Endothelial cell of umbilical vein (primary cell): ENCODE results near the gene HMGN1. TPM values are rescaled to one million over a fixed set of nuclear protein-coding genes. Genes with fewer than 3 reads are reported as not detected.

Experiments
- BruUV-seq: library from RNA; stranded (reverse); fragments of 400-500 nt; replicated peaks from 2 replicates; lab custom pipeline; 2021; lab: Mats Ljungman, UMichigan
- CTCF ChIA-PET: fragments of 300-600, 350-600 bp; sonication (Branson Sonifier 250); formaldehyde crosslinking; loops from one replicate; lab custom pipeline; 2021; ENCODE audit warnings: antibody characterized with exemption, inconsistent platforms; lab: Charles Lee
- POLR2A ChIA-PET: fragments of 300-600, 350-600 bp; sonication (Branson Sonifier 250); formaldehyde crosslinking; loops from one replicate; lab custom pipeline; 2021; ENCODE audit warnings: antibody characterized with exemption, inconsistent platforms; lab: Charles Lee
- DNase-seq: peaks from one replicate; pipeline ENCODE4 v3.0.0-alpha.2; 2011; ENCODE audit warnings: low read depth, low spot score
- FAIRE-seq: peaks from 2 replicates; lab custom pipeline; 2011; peaks lifted over from hg19 to GRCh38; lab: Jason Lieb, UNC
- H2AFZ ChIP-seq: 2 replicates; pipeline ENCODE4 v1.6.0; 2012; ENCODE audit warnings: low read depth, low read length, control low read depth, inconsistent platforms
- H3K27ac ChIP-seq: 2 replicates; pipeline ENCODE4 v1.5.1; 2011; ENCODE audit warnings: low read depth, mild to moderate bottlenecking, control low read depth, low read length, moderate library complexity; ENCODE audit not compliant: insufficient read depth
- H3K27me3 ChIP-seq, 2 experiments: 2 replicates each; pipeline versions ENCODE4 v1.6.0 to v1.6.1; 2011; ENCODE audit warnings: low read length in 2 of 2, mixed read lengths in 1 of 2; ENCODE audit not compliant: control insufficient read depth in 2 of 2, insufficient read depth in 2 of 2
- H3K36me3 ChIP-seq, 2 experiments: 2 replicates in 1 of 2; 3 replicates in 1 of 2; pipeline ENCODE4 v1.5.1; 2011; ENCODE audit warnings: low read length in 2 of 2, mild to moderate bottlenecking in 1 of 2, moderate library complexity in 1 of 2; ENCODE audit not compliant: control insufficient read depth in 2 of 2, insufficient read depth in 2 of 2; ENCODE audit errors: extremely low read depth in 1 of 2
- H3K4me1 ChIP-seq: 3 replicates; pipeline ENCODE4 v1.5.1; 2011; ENCODE audit warnings: mild to moderate bottlenecking, low read length; ENCODE audit not compliant: control insufficient read depth, insufficient read depth; ENCODE audit errors: extremely low read depth
- H3K4me2 ChIP-seq: 2 replicates; pipeline ENCODE4 v1.6.1; 2011; ENCODE audit warnings: low read length, control low read depth, mixed read lengths; ENCODE audit not compliant: insufficient read depth
- H3K4me3 ChIP-seq, 3 experiments: fragments of 200-600 bp in 1 of 3; sonication (generic), shearing (Covaris generic) in 1 of 3; replicated peaks in 1 of 3; 2 replicates each; pipeline ENCODE4 v1.5.1; 2011 to 2016; ENCODE audit warnings: control low read depth in 3 of 3, low read length in 3 of 3, mild to moderate bottlenecking in 2 of 3, inconsistent platforms in 1 of 3, low read depth in 1 of 3, moderate library complexity in 1 of 3; ENCODE audit not compliant: insufficient read depth in 1 of 3
- H3K79me2 ChIP-seq: 2 replicates; pipeline ENCODE4 v1.6.0; 2012; ENCODE audit warnings: low read length, inconsistent platforms; ENCODE audit not compliant: control insufficient read depth, insufficient read depth
- H3K9ac ChIP-seq: replicated peaks from 2 replicates; pipeline ENCODE3; 2011; ENCODE audit warnings: low read length, control low read depth; ENCODE audit not compliant: insufficient read depth; ENCODE audit errors: extremely low read depth
- H3K9me1 ChIP-seq: replicated peaks from 3 replicates; pipeline ENCODE4 v1.6.0; 2011; ENCODE audit warnings: mild to moderate bottlenecking, low read length; ENCODE audit not compliant: control insufficient read depth, insufficient read depth; ENCODE audit errors: extremely low read depth
- H3K9me3 ChIP-seq: replicated peaks from 2 replicates; pipeline ENCODE4 v1.5.1; 2012; ENCODE audit warnings: low read length, inconsistent platforms; ENCODE audit not compliant: control insufficient read depth, insufficient read depth
- H4K20me1 ChIP-seq: replicated peaks from 2 replicates; pipeline ENCODE3; 2011; ENCODE audit warnings: mild to moderate bottlenecking, low read length; ENCODE audit not compliant: control insufficient read depth, insufficient read depth; ENCODE audit errors: extremely low read depth
- EZH2 ChIP-seq: IDR thresholded peaks from 2 replicates; pipeline ENCODE4 v1.6.1; 2012; ENCODE audit warnings: borderline replicate concordance, low read depth, mild to moderate bottlenecking, moderate library complexity, low read length, inconsistent platforms; ENCODE audit not compliant: severe bottlenecking
- FOS ChIP-seq: IDR thresholded peaks from 2 replicates; pipeline ENCODE4 v1.6.1; 2011; ENCODE audit warnings: mild to moderate bottlenecking, low read length, moderate library complexity, borderline replicate concordance; ENCODE audit not compliant: insufficient read depth
- GATA2 ChIP-seq: IDR thresholded peaks from 2 replicates; pipeline ENCODE4 v1.7.0; 2011; ENCODE audit warnings: low read depth, mild to moderate bottlenecking, moderate library complexity, mixed read lengths, low read length; ENCODE audit not compliant: insufficient read length, insufficient read depth
- JUN ChIP-seq: IDR thresholded peaks from 2 replicates; pipeline ENCODE4 v1.6.1; 2011; ENCODE audit warnings: borderline replicate concordance, low read depth; ENCODE audit not compliant: insufficient read length, insufficient read depth
- MYC ChIP-seq: IDR thresholded peaks from one replicate; pipeline ENCODE4 v1.6.1; 2011; ENCODE audit warnings: mild to moderate bottlenecking, low read depth, low read length
- POLR2A ChIP-seq: IDR thresholded peaks from 2 replicates; pipeline ENCODE4 v1.6.1; 2012; ENCODE audit warnings: low read depth, mild to moderate bottlenecking, control low read depth, low read length
- POLR2AphosphoS5 ChIP-seq: IDR thresholded peaks from 2 replicates; pipeline ENCODE4 v1.6.1; 2012; ENCODE audit warnings: low read depth, mild to moderate bottlenecking, control low read depth, low read length, moderate library complexity; ENCODE audit not compliant: insufficient read depth
- dilution Hi-C: fragments of 300-500 bp; cut with MboI; formaldehyde crosslinking; loops from one replicate; pipeline ENCODE4 v1.15.0; 2019; ENCODE audit warnings: low sequenced_read_pairs; ENCODE audit not compliant: extremely low pct_ligation_motif_present
- intact Hi-C: fragments of 100-400 bp; cut with micrococcal nuclease; formaldehyde crosslinking; loops from one replicate; pipeline ENCODE4 v1.10.0; 2022
- polyA plus RNA-seq, 4 experiments: library from polyadenylated mRNA; depleted of rRNA in 3 of 4; stranded (reverse) in 3 of 4; unstranded in 1 of 4; fragments of >200 nt; gene quantifications; 2 replicates each; pipeline versions ENCODE4 v1.2.1 to v1.2.3, GENCODE V29; 2011 to 2012; ENCODE audit warnings: missing spikeins in 1 of 4
- total RNA-seq: library from RNA; stranded (reverse); gene quantifications from 2 replicates; pipeline ENCODE4 v1.2.3, GENCODE V29; 2021
- TF ChIP-seq, protein P1 (sequence below): IDR thresholded peaks from 2 replicates; pipeline ENCODE4 v1.6.1; 2011; ENCODE audit not compliant: insufficient read depth, insufficient read length
- TF ChIP-seq, protein P2 (sequence below), 2 donors: IDR thresholded peaks; 1 replicate in 1 of 2; 2 replicates in 1 of 2; pipeline ENCODE4 v1.5.1; 2011; ENCODE audit warnings: low read length in 2 of 2, mild to moderate bottlenecking in 2 of 2, moderate library complexity in 2 of 2, control low read depth in 1 of 2, inconsistent platforms in 1 of 2, low read depth in 1 of 2; ENCODE audit not compliant: insufficient read depth in 1 of 2; ENCODE audit errors: extremely low read depth in 1 of 2

HMGN1 gene
- total and polyA plus RNA-seq, 2 donors (not counting 3 experiments of a cell fraction or from before 2014, with no cell fraction given), result 162 to 360 TPM

DNA sequence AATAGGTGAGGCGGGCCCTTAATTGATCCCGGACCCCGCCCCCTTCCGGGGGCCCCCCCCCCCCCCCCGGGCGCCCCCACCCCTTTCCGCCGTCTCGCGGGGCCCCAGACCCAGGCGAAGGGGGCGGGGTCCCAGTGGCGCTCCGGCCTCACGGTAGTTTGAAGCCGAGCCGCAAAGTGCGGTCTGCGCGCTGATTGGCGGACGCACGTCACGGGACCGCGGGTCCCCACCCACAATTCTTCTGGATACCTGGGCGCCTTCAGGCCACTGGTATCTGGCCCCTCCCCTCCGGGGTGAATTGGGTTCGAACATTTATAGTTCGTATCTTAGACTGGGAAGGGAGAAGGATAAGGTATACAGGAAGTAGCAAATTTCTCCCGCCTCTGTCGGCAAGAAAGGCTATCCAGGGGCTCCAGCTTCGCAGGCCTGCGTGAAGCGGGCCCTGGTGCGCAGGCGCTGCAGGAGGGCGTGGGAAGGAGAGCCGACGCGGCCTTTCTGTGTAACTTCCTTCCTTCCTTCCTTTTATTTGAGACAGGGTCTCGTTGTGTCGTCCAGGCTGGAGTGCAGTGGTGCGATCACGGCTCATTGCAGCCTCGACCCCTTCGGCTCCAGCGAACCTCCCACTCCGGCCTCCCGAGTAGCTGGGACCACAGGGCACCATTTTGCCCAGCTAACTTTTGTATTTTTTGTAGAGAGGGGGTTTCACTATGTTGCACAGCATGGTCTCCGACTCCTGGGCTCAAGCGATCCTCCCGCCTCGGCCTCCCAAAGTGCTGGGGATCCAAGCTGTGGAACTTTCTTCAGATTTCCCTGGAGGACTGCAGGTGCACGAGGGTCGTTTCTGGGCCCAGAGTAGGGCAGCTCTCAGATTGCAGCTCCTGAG is 564 bp upstream of the HMGN1 start:
- POLR2A ChIA-PET, result interaction anchor here (0.9 to 1.2 kb wide), 2 partner anchors 45 to 47 kb away, joined by 3 to 6 read pairs; no protein-coding TSS in a partner anchor
- H4K20me1 ChIP-seq, result peaks cover 7% of the 10 kb centered on the region
- no TSS peak for BruUV-seq
- peaks cover 36% of the 10 kb centered on the region for H3K79me2 ChIP-seq
- peak; percentile 96 for DNase-seq
- H3K9me3 ChIP-seq, result no peaks in the 10 kb centered on the region
- H3K9ac ChIP-seq, result peak overlapping the region; percentile 78
- peak overlapping the region; percentile 53 for H2AFZ ChIP-seq
- peaks cover 0 to 10% of the 10 kb centered on the region in 2 experiments for H3K36me3 ChIP-seq
- dilution Hi-C loops, result no loop called here
- H3K27ac ChIP-seq, result peak overlapping the region; percentile 88
- FAIRE-seq, result peak; percentile 87
- peak overlapping the region; percentile 70 for H3K4me2 ChIP-seq
- TF ChIP-seq, protein P1, sequence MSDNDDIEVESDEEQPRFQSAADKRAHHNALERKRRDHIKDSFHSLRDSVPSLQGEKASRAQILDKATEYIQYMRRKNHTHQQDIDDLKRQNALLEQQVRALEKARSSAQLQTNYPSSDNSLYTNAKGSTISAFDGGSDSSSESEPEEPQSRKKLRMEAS, result peak; percentile 59
- no peak for TF ChIP-seq MYC
- TF ChIP-seq POLR2A, result peak; percentile 79
- TF ChIP-seq POLR2AphosphoS5, result peak; percentile 81
- H3K4me1 ChIP-seq, result peaks cover 34% of the 10 kb centered on the region
- intact Hi-C loops, result loop anchor here (1.0 to 2.0 kb wide), 4 partner anchors 31 to 166 kb away; partner anchors contain the start of genes BRWD1, LCA5L and PSMG1
- peak overlapping the region; percentile 2 to 59 (median 56) for H3K4me3 ChIP-seq
- no peaks in the 10 kb centered on the region for H3K9me1 ChIP-seq
- peaks cover 0 to 3% of the 10 kb centered on the region in 2 experiments for H3K27me3 ChIP-seq
- CTCF ChIA-PET, result interaction anchor here (1.0 to 2.7 kb wide), 5 partner anchors 11 to 95 kb away, joined by 3 to 26 read pairs (median 4); a partner anchor contains a TSS

DNA sequence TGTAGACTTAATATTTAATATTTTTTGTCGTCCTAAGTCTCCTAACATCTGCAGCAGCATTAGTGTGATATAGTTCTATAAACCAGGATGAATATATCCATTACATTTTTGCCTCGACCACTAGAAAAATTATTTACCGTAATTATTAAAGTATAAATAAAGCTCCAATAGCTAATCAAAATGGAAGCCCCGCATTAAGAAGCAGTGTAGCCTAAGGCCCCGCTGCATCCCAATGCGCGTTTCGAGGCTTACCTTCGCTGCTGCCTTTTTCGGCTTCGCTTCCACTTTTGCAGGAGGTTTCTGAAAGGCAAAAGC is 891 bp downstream of the HMGN1 start:
- POLR2A ChIA-PET, result interaction anchor here (0.5 to 1.1 kb wide), 5 partner anchors 27 to 47 kb away, joined by 3 to 7 read pairs (median 6); partner anchors contain the start of gene BRWD1
- Histone ChIP-seq H3K9me3 (no peaks in the 10 kb centered on the region), H3K9ac (peak overlapping the region; percentile 92), H3K27me3 (no peaks in the 10 kb centered on the region), H3K79me2 (peaks cover 37% of the 10 kb centered on the region), H3K4me1 (peaks cover 34% of the 10 kb centered on the region), H3K36me3 (peaks cover 9 to 23% of the 10 kb centered on the region in 2 experiments), H3K27ac (peak overlapping the region; percentile 91), H2AFZ (peak overlapping the region; percentile 79), H3K4me2 (peak overlapping the region; percentile 100), H4K20me1 (peaks cover 7% of the 10 kb centered on the region), H3K9me1 (no peaks in the 10 kb centered on the region), H3K4me3 (peak overlapping the region; percentile 99 to 100 (median 99))
- TF ChIP-seq FOS (no peak), JUN (no peak), EZH2 (no peak), POLR2A (no peak), GATA2 (no peak), MYC (no peak), POLR2AphosphoS5 (no peak)
- TF ChIP-seq, protein P1, result no peak
- TF ChIP-seq, protein P2, sequence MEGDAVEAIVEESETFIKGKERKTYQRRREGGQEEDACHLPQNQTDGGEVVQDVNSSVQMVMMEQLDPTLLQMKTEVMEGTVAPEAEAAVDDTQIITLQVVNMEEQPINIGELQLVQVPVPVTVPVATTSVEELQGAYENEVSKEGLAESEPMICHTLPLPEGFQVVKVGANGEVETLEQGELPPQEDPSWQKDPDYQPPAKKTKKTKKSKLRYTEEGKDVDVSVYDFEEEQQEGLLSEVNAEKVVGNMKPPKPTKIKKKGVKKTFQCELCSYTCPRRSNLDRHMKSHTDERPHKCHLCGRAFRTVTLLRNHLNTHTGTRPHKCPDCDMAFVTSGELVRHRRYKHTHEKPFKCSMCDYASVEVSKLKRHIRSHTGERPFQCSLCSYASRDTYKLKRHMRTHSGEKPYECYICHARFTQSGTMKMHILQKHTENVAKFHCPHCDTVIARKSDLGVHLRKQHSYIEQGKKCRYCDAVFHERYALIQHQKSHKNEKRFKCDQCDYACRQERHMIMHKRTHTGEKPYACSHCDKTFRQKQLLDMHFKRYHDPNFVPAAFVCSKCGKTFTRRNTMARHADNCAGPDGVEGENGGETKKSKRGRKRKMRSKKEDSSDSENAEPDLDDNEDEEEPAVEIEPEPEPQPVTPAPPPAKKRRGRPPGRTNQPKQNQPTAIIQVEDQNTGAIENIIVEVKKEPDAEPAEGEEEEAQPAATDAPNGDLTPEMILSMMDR (IDR thresholded peaks at IDR 0.05; ENCODE audit: extremely low read depth in 1 of 2, insufficient read depth in 1 of 2, low read depth in 1 of 2, low read length in 2 of 2), result no peak
- intact Hi-C loops, result loop anchor here (1.0 to 2.0 kb wide), 2 partner anchors 33 to 40 kb away; a partner anchor contains a TSS
- DNase-seq (no peak), FAIRE-seq (no peak)
- CTCF ChIA-PET, result interaction anchor here (0.7 to 2.7 kb wide), 10 partner anchors 9 to 97 kb away, joined by 3 to 26 read pairs (median 4); a partner anchor contains a TSS
- TSS peak; percentile 40 for BruUV-seq
- dilution Hi-C loops, result no loop called here
